Psoas muscle (tissue), 8 donors: ENCODE data around the gene EVPL. TPM values are rescaled to one million over a fixed set of nuclear protein-coding genes. Genes with fewer than 3 reads are reported as not detected.

Experiments
- ATAC-seq, 4 donors: fragments of 200-7000 bp; cut with Tn5 transposase; one replicate each; pipeline ENCODE4 v1.9.1; 2020; ENCODE audit warnings: moderate library complexity in 3 of 4, mild to moderate bottlenecking in 2 of 4
- DNase-seq, 2 donors: peaks; one replicate each; pipeline ENCODE4 v3.0.0-alpha.2; 2020
- H3K27ac ChIP-seq: fragments of 200-600 bp; one replicate; pipeline ENCODE4 v1.8.0; 2022
- H3K27me3 ChIP-seq, 3 donors: fragments of 200-600 bp in 1 of 3; one replicate each; pipeline versions ENCODE4 v1.6.1 to v1.8.0; 2013 to 2022; ENCODE audit warnings: low read length in 2 of 3, mild to moderate bottlenecking in 2 of 3, moderate library complexity in 1 of 3; ENCODE audit not compliant: insufficient read depth in 3 of 3
- H3K36me3 ChIP-seq, 2 donors: fragments of 200-600 bp in 1 of 2; one replicate each; pipeline versions ENCODE4 v1.6.1 to v1.8.0; 2013 to 2022; ENCODE audit warnings: low read depth in 1 of 2, mild to moderate bottlenecking in 1 of 2, moderate library complexity in 1 of 2; ENCODE audit not compliant: insufficient read depth in 1 of 2
- H3K4me1 ChIP-seq: fragments of 200-600 bp; one replicate; pipeline ENCODE4 v1.8.0; 2022
- H3K4me3 ChIP-seq: fragments of 200-600 bp; one replicate; pipeline ENCODE4 v1.8.0; 2022; ENCODE audit warnings: mild to moderate bottlenecking
- H3K9me3 ChIP-seq: fragments of 200-600 bp; one replicate; pipeline ENCODE4 v1.8.0; 2022
- CTCF ChIP-seq: fragments of 200-600 bp; IDR thresholded peaks from one replicate; pipeline ENCODE4 v1.8.0; 2022; ENCODE audit warnings: antibody characterized with exemption
- WGBS, 3 donors: extraction: QIAGEN DNeasy Blood & Tissue Kit; methylation state at CpG; one replicate each; pipeline versions ENCODE4 v1.1.6 to v1.1.7; 2013; 5-methylcytosine and 5-hydroxymethylcytosine counted together
- intact Hi-C, 2 donors: fragments of 100-400 bp; cut with DNase I; formaldehyde crosslinking; loops; one replicate each; pipeline versions ENCODE4 v1.11.0 to v1.14.2; 2022
- polyA plus RNA-seq, 3 donors: library from polyadenylated mRNA; stranded (reverse); fragments of 200-250 nt; gene quantifications; one replicate each; pipeline ENCODE4 v1.2.3, GENCODE V29; 2013
- total RNA-seq, 4 donors: library from RNA; stranded (reverse); fragmentation: NEBNext Ultra II Directional in 2 of 4; extraction: Animal tissue kit (Norgen Biotek cat#: 25700) in 2 of 4; gene quantifications; one replicate each; pipeline versions ENCODE4 v1.2.1 to v1.2.4, GENCODE V29; 2021 to 2023
- donor health status: healthy with polysubstance abuse.
- donor health status: DM: no; HTN: no; CAD: no; lungs with moderate emphysema.
- donor health status: Bipolar disorder and iron deficiency.
- donor health status: healthy.
- donor health status: DM: yes; HTN: yes; CAD: no.
- donor health status: DM: no; HTN: no; CAD: no.
- donor health status: DM: no; HTN: no; CAD: no.
- donor health status: DM: yes; HTN: yes; CAD: no.

EVPL gene
- total and polyA plus RNA-seq, 7 donors, result 0.03 to 0.36 (median 0.11) TPM; not detected in 1

GRCh38 chr17:75998327-75998795 lies 28.7 kb downstream of the EVPL start:
- intact Hi-C loops, result no loop called here
- no peaks in the 10 kb centered on the region for H3K27me3 ChIP-seq
- H3K4me3 ChIP-seq, result no peak overlapping the region
- H3K9me3 ChIP-seq, result no peaks in the 10 kb centered on the region
- H3K4me1 ChIP-seq, result no peaks in the 10 kb centered on the region
- no peak for TF ChIP-seq CTCF
- ATAC-seq (no peak), DNase-seq (peak in 1 of 2 donors; percentile 7)
- H3K27ac ChIP-seq, result no peak overlapping the region
- H3K36me3 ChIP-seq, result peaks cover 0 to 13% of the 10 kb centered on the region in 2 donors
- WGBS, 3 donors, result 96 to 97% (median 96%) methylated on average over 9 of the region's 9 CpGs

GRCh38 chr17:75996665-75997590 lies 30.2 kb downstream of the EVPL start:
- Histone ChIP-seq H3K4me3 (no peak overlapping the region), H3K4me1 (no peaks in the 10 kb centered on the region), H3K27me3 (no peaks in the 10 kb centered on the region), H3K9me3 (no peaks in the 10 kb centered on the region), H3K36me3 (peaks cover 0 to 24% of the 10 kb centered on the region in 2 donors), H3K27ac (no peak overlapping the region)
- intact Hi-C loops, result no loop called here
- WGBS, 3 donors, result 56 to 60% (median 59%) methylated on average over 18 of the region's 18 CpGs
- DNase-seq (peak in 1 of 2 donors; percentile 49), ATAC-seq (peak in 1 of 4 donors; percentile 24)
- TF ChIP-seq CTCF, result no peak

GRCh38 chr17:75995385-75995925 lies 31.7 kb downstream of the EVPL start:
- Histone ChIP-seq H3K27me3 (no peaks in the 10 kb centered on the region), H3K27ac (no peak overlapping the region), H3K9me3 (no peaks in the 10 kb centered on the region), H3K4me1 (no peaks in the 10 kb centered on the region), H3K4me3 (no peak overlapping the region), H3K36me3 (peaks cover 0 to 30% of the 10 kb centered on the region in 2 donors)
- WGBS, 3 donors, result 94 to 98% (median 95%) methylated on average over 7 of the region's 7 CpGs
- no peak for TF ChIP-seq CTCF
- DNase-seq (peak in 1 of 2 donors; percentile 1), ATAC-seq (no peak)
- intact Hi-C loops, result no loop called here

- H3K4me1 ChIP-seq, result no peaks in the 10 kb centered on the region
- DNase-seq, result no peak
- no peak for ATAC-seq
- no peak overlapping the region for H3K27ac ChIP-seq
- 92 to 96% (median 96%) methylated on average over 5 of the region's 5 CpGs for WGBS, 3 donors
- no peaks in the 10 kb centered on the region for H3K9me3 ChIP-seq
- no peak for TF ChIP-seq CTCF
- H3K27me3 ChIP-seq, result no peaks in the 10 kb centered on the region
- H3K4me3 ChIP-seq, result no peak overlapping the region
- peaks cover 0 to 26% of the 10 kb centered on the region in 2 donors for H3K36me3 ChIP-seq
- intact Hi-C loops, result no loop called here
Measured at GRCh38 chr17:75994802-75995370, 32.2 kb downstream of the EVPL start.
